ENCODE results near the gene MAP2K6.

DNA sequence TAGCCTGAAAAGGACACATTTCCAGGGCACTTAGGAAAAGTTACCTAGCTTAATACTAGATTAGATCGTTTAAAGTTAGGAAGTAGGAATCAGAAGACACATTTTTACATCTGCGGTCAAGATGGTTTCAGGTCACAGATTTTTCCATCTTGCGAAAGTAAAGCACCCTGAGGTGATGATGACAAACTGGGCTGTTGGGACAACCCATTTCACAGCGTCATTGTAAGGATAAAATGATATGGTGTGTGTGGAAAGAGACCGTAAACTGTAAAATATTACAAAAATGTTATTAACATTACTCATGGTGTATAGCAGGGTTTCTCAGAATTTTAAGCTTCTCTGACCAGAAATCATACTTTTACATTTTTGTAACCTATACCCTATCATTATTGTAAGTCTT, 10.1 kb upstream of the MAP2K6 start:
- TF ChIP-seq, protein P1, sequence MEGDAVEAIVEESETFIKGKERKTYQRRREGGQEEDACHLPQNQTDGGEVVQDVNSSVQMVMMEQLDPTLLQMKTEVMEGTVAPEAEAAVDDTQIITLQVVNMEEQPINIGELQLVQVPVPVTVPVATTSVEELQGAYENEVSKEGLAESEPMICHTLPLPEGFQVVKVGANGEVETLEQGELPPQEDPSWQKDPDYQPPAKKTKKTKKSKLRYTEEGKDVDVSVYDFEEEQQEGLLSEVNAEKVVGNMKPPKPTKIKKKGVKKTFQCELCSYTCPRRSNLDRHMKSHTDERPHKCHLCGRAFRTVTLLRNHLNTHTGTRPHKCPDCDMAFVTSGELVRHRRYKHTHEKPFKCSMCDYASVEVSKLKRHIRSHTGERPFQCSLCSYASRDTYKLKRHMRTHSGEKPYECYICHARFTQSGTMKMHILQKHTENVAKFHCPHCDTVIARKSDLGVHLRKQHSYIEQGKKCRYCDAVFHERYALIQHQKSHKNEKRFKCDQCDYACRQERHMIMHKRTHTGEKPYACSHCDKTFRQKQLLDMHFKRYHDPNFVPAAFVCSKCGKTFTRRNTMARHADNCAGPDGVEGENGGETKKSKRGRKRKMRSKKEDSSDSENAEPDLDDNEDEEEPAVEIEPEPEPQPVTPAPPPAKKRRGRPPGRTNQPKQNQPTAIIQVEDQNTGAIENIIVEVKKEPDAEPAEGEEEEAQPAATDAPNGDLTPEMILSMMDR (IDR thresholded peaks at IDR 0.05) = no peak
- no peak for TF ChIP-seq EZH2phosphoT487 (IDR thresholded peaks at IDR 0.05)
